ENCODE measurements around the gene PPP1R18.
"Not testable (repeated sequence)": the region's sequence is repeated elsewhere in the genome, so short reads cannot be mapped to it uniquely, and the experiment has no call there.

The PPP1R18 gene

GRCh38 chr6:30679765-30680535, 6.5 kb downstream of the PPP1R18 start:
- Histone ChIP-seq H3K4me3 (ENCODE audit: low read length) (no peak overlapping the region), H2AFZ (ENCODE audit: low read depth, low read length) (no peak overlapping the region), H3K27me3 (ENCODE audit: insufficient read depth, low read length) (no peaks in the 10 kb centered on the region), H3K4me1 (ENCODE audit: insufficient read depth, low read length) (peaks cover 34% of the 10 kb centered on the region), H3K9me3 (ENCODE audit: low read length) (no peaks in the 10 kb centered on the region), H3K36me3 (ENCODE audit: insufficient read depth, low read length) (peaks cover 34% of the 10 kb centered on the region)

DNA sequence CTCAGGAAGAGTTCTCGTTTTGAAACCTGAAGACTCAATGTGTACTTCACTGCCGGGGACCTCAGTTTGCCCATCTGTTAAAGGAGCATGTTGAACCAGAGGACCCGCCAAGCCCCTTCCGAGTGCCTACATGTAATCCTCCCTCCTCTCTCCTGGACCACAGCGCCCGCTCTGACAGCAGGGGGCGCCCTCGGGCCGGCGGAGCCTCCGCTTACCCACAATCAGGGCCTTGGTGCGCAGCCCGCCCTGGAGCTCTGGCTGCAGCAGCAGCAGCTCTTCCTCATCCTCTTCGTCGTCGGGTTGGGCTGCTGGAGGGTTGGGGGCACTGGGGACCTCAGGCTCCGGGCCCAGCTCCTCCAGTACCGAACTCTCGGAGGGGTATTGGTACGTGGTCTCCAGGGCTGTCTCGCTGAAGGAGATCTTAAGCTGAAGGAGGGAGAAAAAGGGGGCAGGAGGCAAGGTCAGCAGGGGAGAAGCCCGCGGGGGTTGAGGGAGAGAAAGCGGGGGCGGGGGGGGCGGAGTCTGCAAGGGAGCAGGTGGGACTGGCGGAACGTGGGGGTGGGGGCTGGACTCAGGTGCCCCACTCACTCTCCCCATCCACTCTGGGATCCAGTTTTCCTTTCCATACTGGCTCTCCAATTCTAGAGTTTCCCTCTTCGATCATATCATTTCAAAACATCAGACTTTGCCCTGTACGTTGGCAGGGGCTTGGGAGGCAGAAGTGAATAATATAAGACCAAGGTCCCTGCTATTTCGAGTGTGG, 7.3 kb downstream of the PPP1R18 start:
- H3K27me3 ChIP-seq (ENCODE audit: insufficient read depth, low read length), result no peaks in the 10 kb centered on the region
- peaks cover 28% of the 10 kb centered on the region for H3K4me1 ChIP-seq (ENCODE audit: insufficient read depth, low read length)
- H2AFZ ChIP-seq (ENCODE audit: low read depth, low read length), result no peak overlapping the region
- H3K9me3 ChIP-seq (ENCODE audit: low read length), result no peaks in the 10 kb centered on the region
- H3K4me3 ChIP-seq (ENCODE audit: low read length), result no peak overlapping the region
- H3K36me3 ChIP-seq (ENCODE audit: insufficient read depth, low read length), result peaks cover 34% of the 10 kb centered on the region

GRCh38 chr6:30676660-30677285, 9.7 kb downstream of the PPP1R18 start:
- Histone ChIP-seq H3K4me3 (ENCODE audit: low read length) (no peak overlapping the region), H3K27me3 (ENCODE audit: insufficient read depth, low read length) (no peaks in the 10 kb centered on the region), H3K36me3 (ENCODE audit: insufficient read depth, low read length) (peaks cover 32% of the 10 kb centered on the region), H3K9me3 (ENCODE audit: low read length) (no peaks in the 10 kb centered on the region), H3K4me1 (ENCODE audit: insufficient read depth, low read length) (peaks cover 6% of the 10 kb centered on the region), H2AFZ (ENCODE audit: low read depth, low read length) (no peak overlapping the region)

DNA sequence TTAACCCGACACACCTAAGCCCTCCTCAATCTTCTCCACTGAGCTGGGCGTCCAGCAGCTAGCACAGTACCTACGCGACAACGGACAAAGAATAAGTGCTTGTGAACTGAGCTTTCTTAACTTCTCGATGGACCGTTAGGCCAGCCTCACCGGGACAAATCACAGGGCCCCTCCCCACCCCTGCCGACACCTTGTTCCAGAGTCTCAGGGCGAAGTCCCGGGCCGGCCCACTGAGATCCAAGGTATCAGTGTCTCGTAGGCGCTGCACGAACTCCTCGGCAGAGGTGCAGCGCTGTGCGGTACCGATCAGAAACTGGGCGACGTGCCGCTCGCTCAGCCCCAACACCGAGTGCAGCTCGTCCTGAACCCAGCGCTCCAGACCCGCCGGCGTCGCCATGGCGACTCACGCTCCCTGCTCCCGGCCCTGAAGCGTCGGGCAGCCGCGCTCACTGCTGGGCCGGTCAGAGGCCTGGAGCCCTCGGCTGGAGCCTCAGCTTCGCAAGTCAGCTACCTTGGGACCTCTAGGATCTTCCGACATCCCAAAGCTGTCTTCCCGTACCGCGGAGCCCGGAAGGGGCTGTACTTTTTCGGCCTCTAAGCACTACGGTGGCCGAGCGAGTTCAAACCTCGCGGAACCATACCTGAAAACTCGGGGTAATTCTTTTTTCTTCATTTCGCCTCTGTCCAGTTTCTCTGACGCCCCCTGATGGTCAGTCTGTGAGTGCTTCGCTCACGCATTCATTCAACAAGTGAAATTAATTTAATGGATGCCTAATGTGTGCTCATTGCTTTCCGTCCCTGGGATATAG, 13.8 kb downstream of the PPP1R18 start, which contains the start of gene DHX16:
Gene DHX16 (minus strand): TSS at position 562 of the 809 bp plus-strand sequence. CDS start 165 bp downstream, at position 397.
- Histone ChIP-seq H3K36me3 (ENCODE audit: insufficient read depth, low read length) (peaks cover 37% of the 10 kb centered on the region), H2AFZ (ENCODE audit: low read depth, low read length) (peak within 1 kb of the TSS; percentile 7), H3K4me3 (ENCODE audit: low read length) (peak within 1 kb of the TSS; percentile 83), H3K9me3 (ENCODE audit: low read length) (no peaks in the 10 kb centered on the region), H3K4me1 (ENCODE audit: insufficient read depth, low read length) (peaks cover 7% of the 10 kb centered on the region), H3K27me3 (ENCODE audit: insufficient read depth, low read length) (no peaks in the 10 kb centered on the region)

- Histone ChIP-seq H2AFZ (ENCODE audit: low read depth, low read length) (no peak overlapping the region), H3K36me3 (ENCODE audit: insufficient read depth, low read length) (peaks cover 33% of the 10 kb centered on the region), H3K9me3 (ENCODE audit: low read length) (no peaks in the 10 kb centered on the region), H3K4me3 (ENCODE audit: low read length) (no peak overlapping the region), H3K4me1 (ENCODE audit: insufficient read depth, low read length) (peaks cover 7% of the 10 kb centered on the region), H3K27me3 (ENCODE audit: insufficient read depth, low read length) (no peaks in the 10 kb centered on the region)
These were observed 15.5 kb downstream of the PPP1R18 start for GRCh38 chr6:30670760-30671527.

DNA sequence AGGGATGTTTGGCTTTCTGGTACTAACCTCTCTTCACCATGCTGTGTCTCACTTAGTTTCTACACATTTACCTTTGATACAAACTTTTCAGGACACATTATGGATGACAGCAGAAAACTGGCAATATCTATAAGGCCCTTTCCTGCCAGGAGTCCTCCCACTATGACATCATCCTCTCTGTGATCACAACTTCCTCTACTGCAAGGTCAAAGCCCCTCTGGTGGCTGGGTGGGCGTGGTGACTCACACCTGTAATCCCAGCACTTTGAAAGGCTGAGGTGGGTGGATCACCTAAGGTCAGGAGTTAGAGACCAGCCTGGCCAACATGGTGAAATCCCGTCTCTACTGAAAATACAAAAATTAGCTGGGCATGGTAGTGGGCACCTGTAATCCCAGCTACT, 20.1 kb downstream of the PPP1R18 start:
- peaks cover 73% of the 10 kb centered on the region for H3K36me3 ChIP-seq (ENCODE audit: insufficient read depth, low read length)
- H3K9me3 ChIP-seq (ENCODE audit: low read length); H3K4me3 ChIP-seq (ENCODE audit: low read length); H3K27me3 ChIP-seq (ENCODE audit: insufficient read depth, low read length); H3K4me1 ChIP-seq (ENCODE audit: insufficient read depth, low read length); H2AFZ ChIP-seq (ENCODE audit: low read depth, low read length): not testable (repeated sequence)

DNA sequence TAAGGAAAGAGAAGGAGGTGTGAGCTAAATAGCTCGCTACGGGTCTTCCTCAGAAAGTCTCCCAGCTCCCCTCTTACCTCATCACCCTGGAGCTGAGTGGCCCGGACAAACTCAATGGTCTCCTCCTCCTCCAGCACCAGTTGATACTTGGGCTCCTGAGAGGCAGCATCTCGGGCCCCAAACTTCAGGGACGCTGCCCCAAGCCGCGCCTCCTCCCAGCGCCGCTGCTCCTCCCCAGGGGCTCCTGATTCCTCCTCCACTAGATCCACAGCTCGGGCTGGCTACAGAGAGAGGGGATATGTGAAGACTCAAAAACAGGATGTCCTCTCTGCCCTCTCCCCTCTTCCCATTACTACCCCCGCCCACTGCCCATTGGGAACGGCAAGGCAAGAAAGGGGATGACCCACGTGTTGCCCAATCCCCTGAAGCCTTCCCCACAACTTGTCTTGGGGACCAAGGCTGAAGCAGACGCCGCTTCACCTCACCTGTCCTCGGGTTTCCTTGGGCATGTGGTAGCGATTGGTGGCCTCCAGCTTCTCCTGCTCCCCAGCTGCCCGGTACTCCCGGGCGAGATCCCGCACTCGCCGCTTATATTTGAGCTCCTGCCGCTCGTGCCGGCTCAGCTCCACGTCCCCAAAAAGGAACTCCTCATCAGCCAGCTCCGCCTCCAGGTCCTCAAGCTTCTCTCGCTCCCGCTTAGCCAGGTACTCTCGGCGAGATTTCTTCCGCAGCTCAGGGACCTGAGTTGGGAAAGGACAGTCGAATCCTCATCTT, 21.3 kb downstream of the PPP1R18 start:
- peaks cover 69% of the 10 kb centered on the region for H3K36me3 ChIP-seq (ENCODE audit: insufficient read depth, low read length)
- H3K4me1 ChIP-seq (ENCODE audit: insufficient read depth, low read length), result no peaks in the 10 kb centered on the region
- H3K27me3 ChIP-seq (ENCODE audit: insufficient read depth, low read length), result no peaks in the 10 kb centered on the region
- no peak overlapping the region for H2AFZ ChIP-seq (ENCODE audit: low read depth, low read length)
- H3K9me3 ChIP-seq (ENCODE audit: low read length), result no peaks in the 10 kb centered on the region
- no peak overlapping the region for H3K4me3 ChIP-seq (ENCODE audit: low read length)

DNA sequence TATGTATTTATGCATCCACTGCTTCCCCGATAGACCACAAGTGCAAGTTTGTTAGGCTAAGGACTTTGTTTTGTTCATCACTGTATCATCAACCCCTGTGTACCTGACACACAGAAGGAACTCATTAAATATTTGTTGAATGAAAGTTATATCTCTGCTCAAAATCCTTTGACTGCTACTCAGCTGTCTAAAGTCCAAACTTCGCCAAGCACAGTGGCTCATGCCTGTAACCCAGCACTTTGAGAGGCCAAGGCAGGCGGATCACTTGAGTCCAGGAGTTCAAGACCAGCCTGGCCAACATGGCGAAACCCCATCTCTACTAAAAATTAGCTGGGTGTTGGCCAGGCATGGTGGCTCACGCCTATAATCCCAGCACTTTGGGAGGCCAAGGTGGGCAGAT, 28.5 kb downstream of the PPP1R18 start:
- H3K9me3 ChIP-seq (ENCODE audit: low read length); H2AFZ ChIP-seq (ENCODE audit: low read depth, low read length); H3K4me3 ChIP-seq (ENCODE audit: low read length); H3K27me3 ChIP-seq (ENCODE audit: insufficient read depth, low read length); H3K4me1 ChIP-seq (ENCODE audit: insufficient read depth, low read length): not testable (repeated sequence)
- peaks cover 83% of the 10 kb centered on the region for H3K36me3 ChIP-seq (ENCODE audit: insufficient read depth, low read length)

DNA sequence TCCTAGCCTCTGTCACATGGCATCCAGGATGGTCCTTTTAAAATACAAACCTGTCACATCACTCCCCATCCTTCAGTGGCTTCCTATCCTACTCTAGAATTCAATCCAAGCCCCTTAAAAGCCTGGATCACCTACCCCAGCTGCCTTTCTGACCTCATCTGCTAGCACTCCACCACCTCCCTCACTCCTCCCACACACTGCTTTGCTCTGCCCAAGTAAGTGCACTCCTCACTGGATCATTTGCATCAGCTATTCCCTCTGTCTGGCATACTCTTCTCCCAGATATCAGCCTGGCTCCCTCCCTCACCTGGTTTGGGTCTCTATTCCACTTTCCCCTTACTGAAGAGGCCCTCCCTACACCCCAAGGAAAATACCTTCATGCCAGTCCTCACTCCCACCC, 29.0 kb downstream of the PPP1R18 start:
- H3K36me3 ChIP-seq (ENCODE audit: insufficient read depth, low read length), result peaks cover 83% of the 10 kb centered on the region
- H2AFZ ChIP-seq (ENCODE audit: low read depth, low read length), result no peak overlapping the region
- H3K4me1 ChIP-seq (ENCODE audit: insufficient read depth, low read length), result no peaks in the 10 kb centered on the region
- H3K9me3 ChIP-seq (ENCODE audit: low read length), result no peaks in the 10 kb centered on the region
- H3K4me3 ChIP-seq (ENCODE audit: low read length), result no peak overlapping the region
- no peaks in the 10 kb centered on the region for H3K27me3 ChIP-seq (ENCODE audit: insufficient read depth, low read length)

DNA sequence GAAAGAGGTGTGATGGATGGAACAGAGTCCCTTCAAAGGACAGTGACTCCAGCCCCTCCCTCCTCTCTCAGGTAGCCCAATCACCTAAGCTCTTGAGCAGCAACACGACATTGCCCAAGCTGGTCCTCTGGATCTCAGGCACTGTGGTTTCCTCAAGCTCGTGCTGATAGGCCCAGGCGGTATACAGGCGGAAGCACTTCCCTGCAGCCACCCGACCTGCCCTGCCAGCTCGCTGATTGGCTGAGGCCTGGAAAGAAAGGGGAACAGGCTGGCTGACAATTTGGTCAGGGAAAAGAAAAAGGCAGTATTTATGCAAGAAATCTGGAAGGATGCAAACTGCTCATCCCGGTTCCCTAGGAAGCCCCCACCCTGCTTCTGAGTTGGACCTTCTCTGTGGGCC, 29.9 kb downstream of the PPP1R18 start:
- Histone ChIP-seq H2AFZ (ENCODE audit: low read depth, low read length) (no peak overlapping the region), H3K4me1 (ENCODE audit: insufficient read depth, low read length) (no peaks in the 10 kb centered on the region), H3K27me3 (ENCODE audit: insufficient read depth, low read length) (no peaks in the 10 kb centered on the region), H3K4me3 (ENCODE audit: low read length) (no peak overlapping the region), H3K9me3 (ENCODE audit: low read length) (no peaks in the 10 kb centered on the region), H3K36me3 (ENCODE audit: insufficient read depth, low read length) (peaks cover 83% of the 10 kb centered on the region)

DNA sequence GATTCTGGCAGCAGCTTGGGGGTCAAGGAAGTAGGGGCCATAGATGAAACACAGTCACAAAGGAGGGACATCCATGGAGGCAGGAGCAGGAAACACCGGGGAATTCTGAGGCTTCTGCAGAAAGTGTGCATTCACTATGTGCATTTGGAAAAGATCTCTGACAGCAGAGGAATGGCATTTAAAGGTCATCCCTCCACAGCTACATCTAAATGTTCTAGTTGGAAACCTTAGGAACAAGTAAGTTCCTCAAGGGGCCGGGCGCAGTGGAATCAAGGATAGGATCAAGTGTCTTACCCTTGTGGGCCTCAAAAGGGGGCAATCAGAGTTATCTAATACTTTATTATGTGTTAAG, 30.7 kb downstream of the PPP1R18 start:
- Histone ChIP-seq H3K36me3 (ENCODE audit: insufficient read depth, low read length) (peaks cover 86% of the 10 kb centered on the region), H3K9me3 (ENCODE audit: low read length) (no peaks in the 10 kb centered on the region), H3K27me3 (ENCODE audit: insufficient read depth, low read length) (no peaks in the 10 kb centered on the region), H3K4me3 (ENCODE audit: low read length) (no peak overlapping the region), H3K4me1 (ENCODE audit: insufficient read depth, low read length) (no peaks in the 10 kb centered on the region), H2AFZ (ENCODE audit: low read depth, low read length) (no peak overlapping the region)

All from neuron (in vitro differentiated cells).